Measurements from ENCODE around the gene KDM4C.

Gene KDM4C

GRCh38 chr9:7211657-7212056, 453.9 kb downstream of the KDM4C start:
- DNase-seq (ENCODE audit: low spot score), result no peak

- no peak for DNase-seq (ENCODE audit: low spot score)
These were observed 454.3 kb downstream of the KDM4C start for GRCh38 chr9:7212101-7212500.

- DNase-seq (ENCODE audit: low spot score), result no peak
These were observed 458.4 kb downstream of the KDM4C start for GRCh38 chr9:7216004-7216841.

DNA sequence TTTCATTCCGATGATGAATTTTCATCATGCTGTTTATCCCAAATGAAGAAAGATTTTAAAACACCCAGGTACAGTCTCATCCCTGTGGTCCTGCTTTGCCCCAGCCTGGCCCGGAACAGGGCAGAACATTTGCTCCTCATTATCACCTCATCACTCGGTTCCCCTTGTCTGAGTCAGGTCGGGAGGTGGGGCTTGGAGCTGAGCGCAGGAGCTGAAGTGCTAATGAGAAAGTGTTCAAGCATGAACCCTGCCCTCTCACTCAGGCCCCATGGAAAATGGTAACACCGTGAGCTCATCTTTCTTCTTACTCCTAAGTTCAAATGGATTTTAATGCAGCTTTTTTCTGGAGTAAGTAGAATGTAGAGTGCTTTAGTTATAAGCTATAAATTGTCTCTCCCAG, 466.2 kb downstream of the KDM4C start:
- DNase-seq (ENCODE audit: low spot score), result no peak
